ENCODE results near the gene PRSS35. TPM values are rescaled to one million over a fixed set of nuclear protein-coding genes. Genes with fewer than 3 reads are reported as not detected.
"Not testable (repeated sequence)": the region's sequence is repeated elsewhere in the genome, so short reads cannot be mapped to it uniquely, and the experiment has no call there.

PRSS35 gene
- total and polyA plus RNA-seq, 7 donors: 0.09 to 0.55 (median 0.36) TPM; not detected in 4

DNA sequence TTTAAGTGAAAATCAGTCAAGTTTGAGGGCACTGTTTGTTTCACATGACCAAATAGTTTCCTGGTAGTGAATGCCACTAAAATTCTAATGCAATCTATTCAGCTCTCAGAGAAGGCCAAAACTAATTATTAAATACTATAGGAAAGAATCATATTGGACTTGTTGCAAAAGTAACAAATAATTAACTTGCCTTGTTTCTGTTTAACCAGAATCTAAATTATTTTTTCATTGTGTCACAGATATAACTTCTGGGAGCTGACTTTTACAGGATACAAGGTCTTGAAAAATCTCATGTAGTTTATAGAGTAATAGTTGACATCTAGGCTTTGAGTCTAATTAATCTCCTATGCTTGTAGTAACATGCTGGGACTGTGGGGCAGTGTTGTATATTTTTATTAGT is 44.5 kb downstream of the PRSS35 start:
- Histone ChIP-seq H3K4me3 (no peak overlapping the region), H3K9me3 (no peaks in the 10 kb centered on the region), H3K36me3 (no peaks in the 10 kb centered on the region), H3K27me3 (no peaks in the 10 kb centered on the region), H3K27ac (no peak overlapping the region), H3K4me1 (no peaks in the 10 kb centered on the region)
- TF ChIP-seq POLR2AphosphoS5 (IDR thresholded peaks at IDR 0.05) (no peak), POLR2A (IDR thresholded peaks at IDR 0.05) (no peak), EP300 (IDR thresholded peaks at IDR 0.05) (no peak), CTCF (IDR thresholded peaks at IDR 0.05) (no peak)
- intact Hi-C loops (cut with DNase I): no loop called here
- DNase-seq: no peak

DNA sequence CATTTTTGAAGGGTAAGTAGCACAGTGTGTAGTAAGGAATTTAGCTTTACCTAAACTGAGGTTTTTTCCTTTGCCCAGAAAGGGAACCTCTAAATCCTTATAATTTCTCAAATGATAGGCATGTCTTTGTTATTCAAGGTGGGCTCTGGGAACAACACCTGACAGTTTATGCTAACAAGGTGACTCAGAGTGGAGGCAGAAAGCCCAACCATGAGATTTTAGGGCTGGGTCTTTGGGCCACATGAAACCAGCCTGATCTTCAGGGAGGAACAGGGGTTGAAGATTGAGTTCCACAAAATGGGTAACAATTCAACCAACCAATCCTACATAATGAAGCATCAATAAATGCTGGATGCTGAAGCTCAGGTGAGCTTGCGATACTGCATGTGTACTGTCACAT is 46.6 kb downstream of the PRSS35 start:
- DNase-seq: no peak
- Histone ChIP-seq H3K4me1 (no peaks in the 10 kb centered on the region), H3K27me3 (no peaks in the 10 kb centered on the region), H3K36me3 (no peaks in the 10 kb centered on the region), H3K27ac (no peak overlapping the region), H3K4me3 (no peak overlapping the region), H3K9me3 (no peaks in the 10 kb centered on the region)
- 95 to 97% methylated on average over 1 of the region's 1 CpG for WGBS, 2 donors
- TF ChIP-seq EP300 (IDR thresholded peaks at IDR 0.05): no peak
- TF ChIP-seq POLR2AphosphoS5 (IDR thresholded peaks at IDR 0.05): no peak
- TF ChIP-seq CTCF (IDR thresholded peaks at IDR 0.05): no peak
- no peak for TF ChIP-seq POLR2A (IDR thresholded peaks at IDR 0.05)
- intact Hi-C loops (cut with DNase I): no loop called here

DNA sequence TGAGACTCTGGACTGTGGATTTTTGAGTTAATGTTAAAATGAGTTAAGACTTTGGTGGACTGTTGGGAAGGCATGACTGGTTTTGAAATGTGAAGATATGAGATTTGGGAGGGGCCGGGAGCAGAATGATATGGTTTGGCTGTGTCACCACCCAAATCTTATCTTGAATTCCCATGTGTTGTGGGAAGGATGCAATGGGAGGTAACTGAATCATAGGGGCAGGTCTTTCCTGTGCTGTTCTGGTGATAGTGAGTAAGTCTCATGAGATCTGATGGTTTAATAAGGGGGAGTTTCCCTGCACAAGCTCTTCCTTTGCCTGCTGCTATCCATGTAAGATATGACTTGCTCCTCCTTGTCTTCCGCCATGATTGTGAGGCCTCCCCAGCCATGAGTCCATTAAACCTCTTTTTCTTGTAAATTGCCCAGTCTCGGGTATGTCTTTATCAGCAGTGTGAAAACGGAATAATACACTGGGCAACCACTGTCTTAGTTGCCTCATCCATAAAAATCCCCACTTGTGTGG is 59.4 kb downstream of the PRSS35 start:
- 75 to 90% methylated on average over 4 of the region's 4 CpGs for WGBS, 2 donors
- intact Hi-C loops (cut with DNase I); H3K4me3 ChIP-seq; H3K36me3 ChIP-seq; H3K27me3 ChIP-seq; H3K9me3 ChIP-seq; DNase-seq; H3K27ac ChIP-seq; H3K4me1 ChIP-seq: not testable (repeated sequence)

DNA sequence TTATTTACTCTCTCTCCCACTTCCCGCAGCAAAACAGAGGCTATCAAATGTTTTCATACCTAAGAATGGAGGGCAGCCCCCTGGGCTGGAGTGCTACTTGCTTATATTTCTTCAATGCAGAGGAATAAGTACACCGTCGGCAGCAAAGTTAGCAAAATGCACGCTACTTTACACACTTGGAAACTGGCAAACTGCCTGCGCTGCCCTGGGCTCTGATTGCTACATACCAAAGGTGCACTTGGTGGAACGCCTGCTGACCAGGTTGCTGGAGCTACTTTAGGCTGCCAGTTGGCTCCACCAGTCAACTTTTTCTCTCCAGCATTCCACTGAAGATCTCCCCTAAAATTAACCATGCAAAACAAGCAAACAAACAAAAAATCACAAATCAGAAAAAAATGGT is 62.4 kb downstream of the PRSS35 start:
- intact Hi-C loops (cut with DNase I): no loop called here
- TF ChIP-seq POLR2A (IDR thresholded peaks at IDR 0.05): no peak
- TF ChIP-seq EP300 (IDR thresholded peaks at IDR 0.05): no peak
- no peak for TF ChIP-seq CTCF (IDR thresholded peaks at IDR 0.05)
- TF ChIP-seq POLR2AphosphoS5 (IDR thresholded peaks at IDR 0.05): no peak
- DNase-seq: no peak
- Histone ChIP-seq H3K36me3 (no peaks in the 10 kb centered on the region), H3K27ac (no peak overlapping the region), H3K9me3 (no peaks in the 10 kb centered on the region), H3K4me1 (peaks cover 0 to 6% (median 2%) of the 10 kb centered on the region in 4 donors), H3K4me3 (no peak overlapping the region), H3K27me3 (no peaks in the 10 kb centered on the region)
- 59 to 83% methylated on average over 6 of the region's 6 CpGs for WGBS, 2 donors

Other genes starting within 250 kb of the PRSS35 start
- 10 to 100 TPM; 11.3 to 18.5 (median 16.3) TPM for gene ME1, start 81.5 kb upstream of the PRSS35 start, total RNA-seq
- gene ME1, start 81.5 kb upstream of the PRSS35 start, polyA plus RNA-seq: 1 to 10 TPM; 4.2 to 7.9 (median 7.2) TPM
- 1 to 10 TPM; 1.8 to 3.2 (median 2.6) TPM for gene SNAP91, start 196.6 kb downstream of the PRSS35 start, total RNA-seq
- 1 to 10 TPM in 1 of 3 donors, under 1 TPM in 1, not detected in 1; 0.60 to 1.7 TPM for gene SNAP91, start 196.6 kb downstream of the PRSS35 start, polyA plus RNA-seq